ENCODE measurements around the gene NMU. TPM values are rescaled to one million over a fixed set of nuclear protein-coding genes. Genes with fewer than 3 reads are reported as not detected.
"Not testable (repeated sequence)": the region's sequence is repeated elsewhere in the genome, so short reads cannot be mapped to it uniquely, and the experiment has no call there.

NMU gene
- polyA plus RNA-seq, 3 donors from 2014 or later: not detected

- H3K9me3 Mint-ChIP-seq: peaks cover 0 to 2% (median 0%) of the 10 kb centered on the region in 6 donors
- DNase-seq: no peak
- no peaks in the 10 kb centered on the region for H3K4me1 Mint-ChIP-seq
- H3K27me3 Mint-ChIP-seq (ENCODE audit: low read depth in 3 of 3): peaks cover 0 to 3% (median 0%) of the 10 kb centered on the region in 3 donors
- no peak overlapping the region for H3K27ac Mint-ChIP-seq
- no peaks in the 10 kb centered on the region for H3K36me3 Mint-ChIP-seq
- H3K4me3 Mint-ChIP-seq: no peak overlapping the region
Measured at GRCh38 chr4:55658657-55659056, 22.6 kb upstream of the NMU start.

GRCh38 chr4:55654131-55654530, 18.0 kb upstream of the NMU start:
- H3K27me3 Mint-ChIP-seq (ENCODE audit: low read depth in 3 of 3): peaks cover 0 to 7% (median 4%) of the 10 kb centered on the region in 3 donors
- no peak overlapping the region for H3K27ac Mint-ChIP-seq
- no peak overlapping the region for H3K4me3 Mint-ChIP-seq
- DNase-seq: no peak
- no peaks in the 10 kb centered on the region for H3K36me3 Mint-ChIP-seq
- no peaks in the 10 kb centered on the region for H3K4me1 Mint-ChIP-seq
- peaks cover 0 to 6% (median 0%) of the 10 kb centered on the region in 6 donors for H3K9me3 Mint-ChIP-seq

- Mint-ChIP-seq H3K27ac (no peak overlapping the region), H3K4me3 (no peak overlapping the region), H3K27me3 (ENCODE audit: low read depth in 3 of 3) (peaks cover 0 to 8% (median 6%) of the 10 kb centered on the region in 3 donors), H3K36me3 (no peaks in the 10 kb centered on the region), H3K4me1 (no peaks in the 10 kb centered on the region), H3K9me3 (peaks cover 0 to 4% (median 0%) of the 10 kb centered on the region in 6 donors)
- no peak for DNase-seq
Measured at GRCh38 chr4:55650483-55650882, 14.4 kb upstream of the NMU start.

DNA sequence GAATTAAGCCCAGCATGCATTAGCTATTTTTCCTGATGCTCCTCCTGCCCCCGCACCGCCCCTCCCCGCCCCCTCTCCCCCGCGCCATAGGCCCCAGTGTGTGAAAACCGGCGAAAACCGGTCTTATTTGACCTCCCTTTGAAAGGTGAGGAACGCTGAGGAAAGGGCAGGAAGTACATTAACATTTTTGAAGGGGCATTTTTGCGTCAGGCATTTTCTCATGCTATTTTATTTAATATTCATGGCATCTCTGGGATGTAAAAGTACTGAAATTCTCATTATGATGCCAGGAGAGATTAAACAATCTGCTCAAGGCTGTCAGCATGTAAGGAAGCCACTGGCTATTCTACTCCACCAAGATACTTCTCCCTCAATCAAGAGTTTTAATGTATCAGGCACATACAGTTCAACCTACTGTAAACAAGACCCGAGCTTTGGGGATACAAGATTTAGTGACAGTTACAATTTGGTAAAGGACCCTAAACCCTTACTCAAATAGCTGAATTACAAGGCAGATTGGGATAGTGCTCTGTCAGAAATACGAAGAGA, 1.2 kb upstream of the NMU start:
- Mint-ChIP-seq H3K4me1 (peaks cover 6% of the 10 kb centered on the region in 2 donors), H3K36me3 (peaks cover 0 to 2% (median 0%) of the 10 kb centered on the region in 3 donors), H3K9me3 (peaks cover 0 to 2% (median 0%) of the 10 kb centered on the region in 6 donors), H3K27me3 (ENCODE audit: low read depth in 3 of 3) (peaks cover 16 to 26% (median 25%) of the 10 kb centered on the region in 3 donors), H3K27ac (no peak overlapping the region), H3K4me3 (no peak overlapping the region)
- no peak for DNase-seq

DNA sequence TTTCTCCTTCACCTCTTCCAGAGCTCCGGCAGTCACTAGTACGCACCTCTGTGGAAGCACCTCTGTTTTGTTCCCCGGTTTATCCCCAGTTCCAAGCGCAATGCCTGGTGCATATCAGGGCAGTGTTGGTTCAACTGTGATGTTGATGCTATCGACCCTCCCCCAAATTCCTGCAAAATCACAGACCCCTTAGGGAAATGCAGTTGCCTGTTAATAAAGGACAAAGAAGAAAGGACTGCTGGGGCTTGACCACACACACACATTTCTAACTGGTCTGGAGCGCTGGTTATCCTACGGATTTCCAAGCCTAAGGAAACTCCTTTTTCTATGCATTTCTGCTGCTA, 530 bp upstream of the NMU start:
- peaks cover 6% of the 10 kb centered on the region in 2 donors for H3K4me1 Mint-ChIP-seq
- H3K27ac Mint-ChIP-seq: no peak overlapping the region
- no peak for DNase-seq
- H3K9me3 Mint-ChIP-seq: peaks cover 0 to 2% (median under 1%) of the 10 kb centered on the region in 6 donors
- H3K27me3 Mint-ChIP-seq (ENCODE audit: low read depth in 3 of 3): peaks cover 16 to 28% (median 28%) of the 10 kb centered on the region in 3 donors
- H3K36me3 Mint-ChIP-seq: peaks cover 0 to 2% (median 0%) of the 10 kb centered on the region in 3 donors
- H3K4me3 Mint-ChIP-seq: peak overlapping the region in 3 of 5 donors; percentile 8 to 60 (median 46)

DNA sequence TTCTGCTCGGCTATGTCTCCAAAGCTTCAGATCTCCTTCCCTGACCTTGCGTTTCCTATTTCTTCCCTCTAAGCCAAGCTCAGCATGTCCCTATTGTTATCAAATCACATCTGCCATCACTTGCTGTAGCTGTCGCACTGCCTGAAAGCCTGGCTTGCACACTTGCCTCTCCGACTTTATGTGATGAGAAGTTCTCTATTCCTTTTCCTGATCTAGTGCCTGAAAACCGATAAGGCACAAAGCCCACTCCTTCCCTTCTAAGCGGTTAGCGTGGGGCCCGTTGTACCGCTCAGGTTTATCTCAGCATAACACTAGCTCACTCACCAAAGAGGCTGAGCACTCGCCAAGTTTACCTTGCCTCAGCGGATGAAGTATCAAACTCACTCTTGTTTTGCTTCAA, 816 bp downstream of the NMU start:
- Mint-ChIP-seq H3K9me3 (peaks cover 0 to 4% (median under 1%) of the 10 kb centered on the region in 6 donors), H3K36me3 (peaks cover 0 to 2% (median 0%) of the 10 kb centered on the region in 3 donors), H3K4me3 (peak overlapping the region in 1 of 5 donors; percentile 39), H3K27me3 (ENCODE audit: low read depth in 3 of 3) (peaks cover 17 to 34% (median 26%) of the 10 kb centered on the region in 3 donors), H3K27ac (no peak overlapping the region), H3K4me1 (peaks cover 6% of the 10 kb centered on the region in 2 donors)
- no peak for DNase-seq

- DNase-seq: no peak
- Mint-ChIP-seq H3K4me3 (peak overlapping the region in 1 of 5 donors; percentile 39), H3K4me1 (peaks cover 6% of the 10 kb centered on the region in 2 donors), H3K9me3 (peaks cover 0 to 4% (median under 1%) of the 10 kb centered on the region in 6 donors), H3K36me3 (peaks cover 0 to 2% (median 0%) of the 10 kb centered on the region in 3 donors), H3K27me3 (ENCODE audit: low read depth in 3 of 3) (peaks cover 13 to 35% (median 23%) of the 10 kb centered on the region in 3 donors), H3K27ac (no peak overlapping the region)
Measured at GRCh38 chr4:55634417-55635128, 1.5 kb downstream of the NMU start.

DNA sequence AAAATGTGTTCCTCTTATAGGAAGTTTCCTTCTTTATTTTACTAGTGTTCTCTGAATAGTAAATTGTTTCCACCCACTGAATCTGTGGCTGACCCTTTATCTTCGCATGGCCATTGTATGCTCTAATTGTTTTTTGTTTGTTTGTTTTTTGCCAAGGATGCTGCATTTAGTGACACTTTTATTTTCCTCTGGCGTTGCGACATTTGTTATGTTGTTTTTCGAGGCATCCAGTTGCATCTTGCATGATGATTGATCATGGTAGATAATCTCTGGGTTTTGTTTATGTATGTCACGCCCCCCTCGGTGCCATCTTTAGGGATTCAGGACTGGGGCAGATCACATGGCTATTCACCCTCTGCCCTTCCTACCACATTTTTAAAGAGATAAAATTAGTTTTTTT, 2.2 kb downstream of the NMU start:
- H3K27me3 Mint-ChIP-seq (ENCODE audit: low read depth in 3 of 3): peaks cover 13 to 35% (median 21%) of the 10 kb centered on the region in 3 donors
- DNase-seq: no peak
- H3K9me3 Mint-ChIP-seq: peaks cover 0 to 4% (median under 1%) of the 10 kb centered on the region in 6 donors
- no peak overlapping the region for H3K4me3 Mint-ChIP-seq
- H3K4me1 Mint-ChIP-seq: peaks cover 6% of the 10 kb centered on the region in 2 donors
- no peak overlapping the region for H3K27ac Mint-ChIP-seq
- H3K36me3 Mint-ChIP-seq: peaks cover 0 to 2% (median 0%) of the 10 kb centered on the region in 3 donors

DNA sequence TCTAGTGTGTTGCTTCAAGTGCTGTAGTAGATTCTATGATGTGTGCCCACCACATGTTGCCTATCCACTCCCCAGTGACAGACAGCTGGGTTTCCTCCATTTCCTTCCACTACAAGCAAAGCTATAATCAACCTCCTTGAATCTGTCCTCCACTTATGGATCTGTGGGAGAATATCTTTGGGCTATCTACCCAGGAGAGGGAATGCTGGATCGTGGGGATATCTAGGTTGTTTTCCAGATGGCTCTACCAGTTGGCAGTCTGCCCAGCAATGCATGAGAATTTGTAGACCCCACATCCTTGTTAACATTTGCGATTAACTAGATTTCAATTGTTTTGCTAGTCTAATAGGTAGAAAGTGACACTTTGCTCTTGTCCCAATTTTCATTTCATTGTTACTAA, 10.3 kb downstream of the NMU start:
- H3K27ac Mint-ChIP-seq: no peak overlapping the region
- H3K27me3 Mint-ChIP-seq (ENCODE audit: low read depth in 3 of 3): peaks cover 2 to 9% (median 2%) of the 10 kb centered on the region in 3 donors
- DNase-seq: no peak
- H3K4me3 Mint-ChIP-seq: no peak overlapping the region
- H3K36me3 Mint-ChIP-seq: no peaks in the 10 kb centered on the region
- H3K9me3 Mint-ChIP-seq: no peaks in the 10 kb centered on the region
- no peaks in the 10 kb centered on the region for H3K4me1 Mint-ChIP-seq

DNA sequence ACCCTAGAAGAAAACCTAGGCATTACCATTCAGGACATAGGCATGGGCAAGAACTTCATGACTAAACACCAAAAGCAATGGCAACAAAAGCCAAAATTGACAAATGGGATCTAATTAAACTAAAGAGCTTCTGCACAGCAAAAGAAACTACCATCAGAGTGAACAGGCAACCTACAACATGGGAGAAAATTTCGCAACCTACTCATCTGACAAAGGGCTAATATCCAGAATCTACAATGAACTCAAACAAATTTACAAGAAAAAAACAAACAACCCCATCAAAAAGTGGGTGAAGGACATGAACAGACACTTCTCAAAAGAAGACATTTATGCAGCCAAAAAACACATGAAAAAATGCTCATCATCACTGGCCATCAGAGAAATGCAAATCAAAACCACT, 12.0 kb downstream of the NMU start:
- H3K9me3 Mint-ChIP-seq; H3K4me1 Mint-ChIP-seq; H3K36me3 Mint-ChIP-seq; H3K4me3 Mint-ChIP-seq; DNase-seq; H3K27ac Mint-ChIP-seq; H3K27me3 Mint-ChIP-seq (ENCODE audit: low read depth in 3 of 3): not testable (repeated sequence)

- DNase-seq: no peak
- no peak overlapping the region for H3K4me3 Mint-ChIP-seq
- H3K27ac Mint-ChIP-seq: no peak overlapping the region
- no peaks in the 10 kb centered on the region for H3K4me1 Mint-ChIP-seq
- no peaks in the 10 kb centered on the region for H3K36me3 Mint-ChIP-seq
- peaks cover 0 to 2% (median 0%) of the 10 kb centered on the region in 6 donors for H3K9me3 Mint-ChIP-seq
- peaks cover 2 to 4% (median 3%) of the 10 kb centered on the region in 3 donors for H3K27me3 Mint-ChIP-seq (ENCODE audit: low read depth in 3 of 3)
Measured at GRCh38 chr4:55618546-55619143, 17.5 kb downstream of the NMU start.

- H3K27ac Mint-ChIP-seq: no peak overlapping the region
- H3K9me3 Mint-ChIP-seq: peaks cover 0 to 2% (median 0%) of the 10 kb centered on the region in 6 donors
- H3K36me3 Mint-ChIP-seq: no peaks in the 10 kb centered on the region
- DNase-seq: no peak
- no peaks in the 10 kb centered on the region for H3K4me1 Mint-ChIP-seq
- peaks cover 2 to 4% (median 4%) of the 10 kb centered on the region in 3 donors for H3K27me3 Mint-ChIP-seq (ENCODE audit: low read depth in 3 of 3)
- H3K4me3 Mint-ChIP-seq: no peak overlapping the region
Measured at GRCh38 chr4:55617587-55618197, 18.4 kb downstream of the NMU start.

DNA sequence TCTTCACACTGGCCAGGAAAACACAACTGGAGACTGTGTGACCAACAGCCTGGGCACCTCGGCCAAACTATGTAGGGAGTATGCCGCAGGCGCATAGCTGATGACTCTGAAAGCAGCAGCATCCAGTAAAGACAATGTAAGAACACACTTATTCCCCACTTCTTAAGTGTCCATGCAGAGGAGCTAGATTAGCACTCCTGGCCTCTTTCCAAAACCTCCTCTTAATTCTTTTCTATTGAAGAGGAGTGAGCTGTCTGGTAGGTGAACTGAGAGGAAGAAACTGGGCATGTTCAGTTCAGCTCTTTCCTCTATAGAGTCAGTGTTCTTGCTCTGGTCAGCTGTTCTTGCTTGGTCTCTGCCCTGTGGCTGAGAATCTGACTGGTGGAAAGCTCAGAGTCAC, 21.1 kb downstream of the NMU start:
- H3K9me3 Mint-ChIP-seq: peaks cover 0 to 2% (median 0%) of the 10 kb centered on the region in 6 donors
- no peak overlapping the region for H3K27ac Mint-ChIP-seq
- H3K36me3 Mint-ChIP-seq: no peaks in the 10 kb centered on the region
- DNase-seq: no peak
- H3K27me3 Mint-ChIP-seq (ENCODE audit: low read depth in 3 of 3): peaks cover 2 to 4% (median 4%) of the 10 kb centered on the region in 3 donors
- no peaks in the 10 kb centered on the region for H3K4me1 Mint-ChIP-seq
- H3K4me3 Mint-ChIP-seq: no peak overlapping the region

- no peaks in the 10 kb centered on the region for H3K36me3 Mint-ChIP-seq
- peaks cover 2 to 4% (median 3%) of the 10 kb centered on the region in 3 donors for H3K27me3 Mint-ChIP-seq (ENCODE audit: low read depth in 3 of 3)
- H3K9me3 Mint-ChIP-seq: no peaks in the 10 kb centered on the region
- H3K27ac Mint-ChIP-seq: no peak overlapping the region
- no peak overlapping the region for H3K4me3 Mint-ChIP-seq
- DNase-seq: no peak
- peaks cover 0 to 8% of the 10 kb centered on the region in 2 donors for H3K4me1 Mint-ChIP-seq
Measured at GRCh38 chr4:55613621-55614020, 22.5 kb downstream of the NMU start.

Data from immature natural killer cell (primary cell).